WTC11 (cell line): ENCODE results near the gene ELMOD1. TPM values are rescaled to one million over a fixed set of nuclear protein-coding genes. Genes with fewer than 3 reads are reported as not detected.

Experiments used
- ATAC-seq: fragments of 200-7000 bp; cut with Tn5 transposase; 2 replicates; pipeline ENCODE4 v1.10.0; 2021; ENCODE audit warnings: mild to moderate bottlenecking, moderate library complexity
- CTCF ChIA-PET: fragments of 300-600 bp; sonication (Branson Sonifier 250); formaldehyde crosslinking; loops from one replicate; lab custom pipeline; 2021; ENCODE audit warnings: antibody characterized with exemption; lab: Charles Lee
- POLR2A ChIA-PET: fragments of 350-600 bp; sonication (Branson Sonifier 250); formaldehyde crosslinking; loops from one replicate; lab custom pipeline; 2021; ENCODE audit warnings: antibody characterized with exemption; lab: Charles Lee
- DNase-seq: peaks from one replicate; pipeline ENCODE4 v3.0.0; 2021; ENCODE audit warnings: low spot score
- H3K27ac Mint-ChIP-seq: 2 replicates; pipeline ENCODE4 v1.8.0; 2021; ENCODE audit warnings: mixed read lengths
- H3K27me3 Mint-ChIP-seq: 2 replicates; pipeline ENCODE4 v1.8.0; 2021; ENCODE audit warnings: low read depth, mild to moderate bottlenecking, moderate library complexity, mixed read lengths
- H3K36me3 Mint-ChIP-seq: 2 replicates; pipeline ENCODE4 v1.8.0; 2021; ENCODE audit warnings: mixed read lengths
- H3K4me1 Mint-ChIP-seq: 2 replicates; pipeline ENCODE4 v1.8.0; 2022; ENCODE audit warnings: mixed read lengths
- H3K4me3 Mint-ChIP-seq: 2 replicates; pipeline ENCODE4 v1.8.0; 2021; ENCODE audit warnings: mild to moderate bottlenecking, moderate library complexity, mixed read lengths
- H3K9me3 Mint-ChIP-seq: 2 replicates; pipeline ENCODE4 v1.8.0; 2021; ENCODE audit warnings: mixed read lengths
- ARID4B ChIP-seq: sonication (generic); formaldehyde crosslinking; IDR thresholded peaks from 2 replicates; pipeline ENCODE4 v1.8.0; 2023; ENCODE audit warnings: missing genetic modification reagents, mild to moderate bottlenecking, borderline replicate concordance
- ELF4 ChIP-seq: sonication (generic); formaldehyde crosslinking; IDR thresholded peaks from 2 replicates; pipeline ENCODE4 v1.8.1; 2022; ENCODE audit warnings: low read depth, mild to moderate bottlenecking, moderate library complexity, missing genetic modification reagents
- EMX1 ChIP-seq: fragments of 250-450 bp; sonication (Bioruptor Pico); IDR thresholded peaks from 2 replicates; pipeline ENCODE4 v1.8.0; 2021; ENCODE audit warnings: mild to moderate bottlenecking
- ERG ChIP-seq: fragments of 250-450 bp; sonication (Bioruptor Pico); IDR thresholded peaks from 2 replicates; pipeline ENCODE4 v1.8.0; 2021; ENCODE audit warnings: mild to moderate bottlenecking
- MAX ChIP-seq: sonication (generic); formaldehyde crosslinking; IDR thresholded peaks from 2 replicates; pipeline ENCODE4 v1.8.0; 2022; ENCODE audit warnings: mild to moderate bottlenecking, missing genetic modification reagents
- MLX ChIP-seq: sonication (generic); formaldehyde crosslinking; IDR thresholded peaks from 2 replicates; pipeline ENCODE4 v1.8.1; 2023; ENCODE audit warnings: mild to moderate bottlenecking, missing genetic modification reagents, moderate library complexity
- PREB ChIP-seq: sonication (generic); formaldehyde crosslinking; IDR thresholded peaks from 2 replicates; pipeline ENCODE4 v1.8.1; 2022; ENCODE audit warnings: mild to moderate bottlenecking, missing genetic modification reagents, moderate library complexity, borderline replicate concordance
- SMAD4 ChIP-seq: sonication (generic); formaldehyde crosslinking; IDR thresholded peaks from 2 replicates; pipeline ENCODE4 v1.8.0; 2022; ENCODE audit warnings: mild to moderate bottlenecking, missing genetic modification reagents
- TCF7 ChIP-seq: sonication (generic); formaldehyde crosslinking; IDR thresholded peaks from 2 replicates; pipeline ENCODE4 v1.8.0; 2022; ENCODE audit warnings: mild to moderate bottlenecking, low read depth, missing genetic modification reagents, moderate library complexity
- ZMAT4 ChIP-seq: fragments of 250-450 bp; sonication (Bioruptor Pico); IDR thresholded peaks from 2 replicates; pipeline ENCODE4 v1.9.0; 2021; ENCODE audit warnings: mild to moderate bottlenecking
- ZNF232 ChIP-seq: sonication (generic); formaldehyde crosslinking; IDR thresholded peaks from 2 replicates; pipeline ENCODE4 v1.8.0; 2022; ENCODE audit warnings: mild to moderate bottlenecking, missing genetic modification reagents
- ZNF263 ChIP-seq: sonication (generic); formaldehyde crosslinking; IDR thresholded peaks from 2 replicates; pipeline ENCODE4 v1.8.1; 2022; ENCODE audit warnings: low read depth, mild to moderate bottlenecking, moderate library complexity, missing genetic modification reagents
- ZNF281 ChIP-seq: sonication (generic); formaldehyde crosslinking; IDR thresholded peaks from 2 replicates; pipeline ENCODE4 v1.8.0; 2023; ENCODE audit warnings: mild to moderate bottlenecking, missing genetic modification reagents
- ZNF532 ChIP-seq: fragments of 250-450 bp; sonication (Bioruptor Pico); IDR thresholded peaks from 2 replicates; pipeline ENCODE4 v1.9.0; 2021; ENCODE audit warnings: mild to moderate bottlenecking, borderline replicate concordance
- ZSCAN18 ChIP-seq: fragments of 250-450 bp; sonication (Bioruptor Pico); IDR thresholded peaks from 2 replicates; pipeline ENCODE4 v2.1.2; 2022; ENCODE audit warnings: mild to moderate bottlenecking, moderate library complexity
- total RNA-seq: library from RNA; stranded (reverse); gene quantifications from 3 replicates; pipeline ENCODE4 v1.2.3, GENCODE V29; 2021

The ELMOD1 gene
- total RNA-seq, 1 experiment from 2014 or later, result 2.3 TPM

GRCh38 chr11:107605061-107606006, 14.4 kb downstream of the ELMOD1 start:
- ChIA-PET POLR2A (interaction anchor here (0.6 kb wide), 2 partner anchors 9 to 404 kb away, joined by 3 to 7 read pairs; partner anchors contain the start of gene CUL5), CTCF (interaction anchor here (0.6 to 2.4 kb wide), 26 partner anchors 11 to 220 kb away, joined by 3 to 20 read pairs (median 4); partner anchors contain the start of gene ALKBH8)
- H3K4me3 Mint-ChIP-seq, result no peak overlapping the region
- H3K4me1 Mint-ChIP-seq, result peaks cover 56% of the 10 kb centered on the region
- H3K36me3 Mint-ChIP-seq, result no peaks in the 10 kb centered on the region
- peak overlapping the region; percentile 10 for H3K27ac Mint-ChIP-seq
- TF ChIP-seq MLX (no peak), ZNF263 (CRISPR knock-in tag) (no peak), ERG (CRISPR knock-in tag) (no peak), EMX1 (CRISPR knock-in tag) (no peak), MAX (no peak), ZSCAN18 (CRISPR knock-in tag) (no peak), TCF7 (CRISPR knock-in tag) (no peak), ELF4 (no peak), ZNF232 (CRISPR knock-in tag) (no peak), ARID4B (CRISPR knock-in tag) (no peak), ZMAT4 (CRISPR knock-in tag) (no peak), ZNF532 (no peak), PREB (CRISPR knock-in tag) (no peak), SMAD4 (CRISPR knock-in tag) (no peak), ZNF281 (CRISPR knock-in tag) (no peak)
- no peaks in the 10 kb centered on the region for H3K9me3 Mint-ChIP-seq
- H3K27me3 Mint-ChIP-seq, result peaks cover 6% of the 10 kb centered on the region; the same call in 1 of the 2 replicates
- ATAC-seq (peak; percentile 62), DNase-seq (peak; percentile 30)
